ENCODE data around the gene TTN. TPM values are rescaled to one million over a fixed set of nuclear protein-coding genes. Genes with fewer than 3 reads are reported as not detected.
A peak's percentile ranks its signal among the peaks of the same experiment; 100 is the strongest.

TTN gene
- total RNA-seq, 1 donor from 2014 or later = 1.3 TPM

- Histone ChIP-seq H3K9ac (no peak overlapping the region), H3K27me3 (no peaks in the 10 kb centered on the region), H3K4me2 (no peak overlapping the region), H3K27ac (no peak overlapping the region), H3K4me3 (no peak overlapping the region), H2AFZ (replicated peaks) (no peak overlapping the region), H3K4me1 (peaks cover 7% of the 10 kb centered on the region), H3F3A (ENCODE audit: low read depth) (no peaks in the 10 kb centered on the region), H3K9me3 (ENCODE audit: low read depth) (no peaks in the 10 kb centered on the region), H3K79me2 (ENCODE audit: low read depth) (no peaks in the 10 kb centered on the region), H4K20me1 (ENCODE audit: low read depth) (no peaks in the 10 kb centered on the region), H3K36me3 (no peaks in the 10 kb centered on the region)
- H3K4me3 Mint-ChIP-seq = no peak overlapping the region
- peaks cover 3% of the 10 kb centered on the region for H3K27me3 Mint-ChIP-seq (ENCODE audit: insufficient read depth, low read depth)
- H3K27ac Mint-ChIP-seq = no peak overlapping the region
- no peaks in the 10 kb centered on the region for H3K9me3 Mint-ChIP-seq
- TF ChIP-seq, protein P1, sequence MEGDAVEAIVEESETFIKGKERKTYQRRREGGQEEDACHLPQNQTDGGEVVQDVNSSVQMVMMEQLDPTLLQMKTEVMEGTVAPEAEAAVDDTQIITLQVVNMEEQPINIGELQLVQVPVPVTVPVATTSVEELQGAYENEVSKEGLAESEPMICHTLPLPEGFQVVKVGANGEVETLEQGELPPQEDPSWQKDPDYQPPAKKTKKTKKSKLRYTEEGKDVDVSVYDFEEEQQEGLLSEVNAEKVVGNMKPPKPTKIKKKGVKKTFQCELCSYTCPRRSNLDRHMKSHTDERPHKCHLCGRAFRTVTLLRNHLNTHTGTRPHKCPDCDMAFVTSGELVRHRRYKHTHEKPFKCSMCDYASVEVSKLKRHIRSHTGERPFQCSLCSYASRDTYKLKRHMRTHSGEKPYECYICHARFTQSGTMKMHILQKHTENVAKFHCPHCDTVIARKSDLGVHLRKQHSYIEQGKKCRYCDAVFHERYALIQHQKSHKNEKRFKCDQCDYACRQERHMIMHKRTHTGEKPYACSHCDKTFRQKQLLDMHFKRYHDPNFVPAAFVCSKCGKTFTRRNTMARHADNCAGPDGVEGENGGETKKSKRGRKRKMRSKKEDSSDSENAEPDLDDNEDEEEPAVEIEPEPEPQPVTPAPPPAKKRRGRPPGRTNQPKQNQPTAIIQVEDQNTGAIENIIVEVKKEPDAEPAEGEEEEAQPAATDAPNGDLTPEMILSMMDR (IDR thresholded peaks at IDR 0.05) = no peak
- TF ChIP-seq EZH2phosphoT487 (IDR thresholded peaks at IDR 0.05) (no peak), EZH2 (IDR thresholded peaks at IDR 0.05) (no peak)
- peaks cover 25% of the 10 kb centered on the region for H3K4me1 Mint-ChIP-seq
- no peak for DNase-seq (ENCODE audit: low spot score)
- H3K36me3 Mint-ChIP-seq = no peaks in the 10 kb centered on the region
These were observed 39.2 kb upstream of the TTN start for GRCh38 chr2:178846458-178846802.

- H3K4me2 ChIP-seq = no peak overlapping the region
- H3K4me3 ChIP-seq = no peak overlapping the region
- no peak for DNase-seq (ENCODE audit: low spot score)
- Mint-ChIP-seq H3K4me3 (no peak overlapping the region), H3K9me3 (no peaks in the 10 kb centered on the region), H3K4me1 (peaks cover 25% of the 10 kb centered on the region), H3K27ac (peak overlapping the region; percentile 7), H3K36me3 (no peaks in the 10 kb centered on the region), H3K27me3 (ENCODE audit: insufficient read depth, low read depth) (peaks cover 3% of the 10 kb centered on the region)
- no peak overlapping the region for H3K27ac ChIP-seq
- H3K9ac ChIP-seq = no peak overlapping the region
- H3K4me1 ChIP-seq = peaks cover 7% of the 10 kb centered on the region
- no peaks in the 10 kb centered on the region for H3K36me3 ChIP-seq
- TF ChIP-seq, protein P1 (IDR thresholded peaks at IDR 0.05) = no peak
- TF ChIP-seq EZH2phosphoT487 (IDR thresholded peaks at IDR 0.05) (no peak), EZH2 (IDR thresholded peaks at IDR 0.05) (no peak)
- H2AFZ ChIP-seq (replicated peaks) = no peak overlapping the region
- H3K9me3 ChIP-seq (ENCODE audit: low read depth) = no peaks in the 10 kb centered on the region
- no peaks in the 10 kb centered on the region for H3K27me3 ChIP-seq
- H3K79me2 ChIP-seq (ENCODE audit: low read depth) = no peaks in the 10 kb centered on the region
- H3F3A ChIP-seq (ENCODE audit: low read depth) = no peaks in the 10 kb centered on the region
- no peaks in the 10 kb centered on the region for H4K20me1 ChIP-seq (ENCODE audit: low read depth)
These were observed 38.6 kb upstream of the TTN start for GRCh38 chr2:178845566-178846457.

- Histone ChIP-seq H3F3A (ENCODE audit: low read depth) (no peaks in the 10 kb centered on the region), H3K36me3 (no peaks in the 10 kb centered on the region), H3K4me3 (no peak overlapping the region), H3K4me2 (no peak overlapping the region), H4K20me1 (ENCODE audit: low read depth) (no peaks in the 10 kb centered on the region), H3K27me3 (no peaks in the 10 kb centered on the region), H2AFZ (replicated peaks) (no peak overlapping the region), H3K9ac (no peak overlapping the region), H3K79me2 (ENCODE audit: low read depth) (no peaks in the 10 kb centered on the region), H3K9me3 (ENCODE audit: low read depth) (no peaks in the 10 kb centered on the region), H3K27ac (no peak overlapping the region), H3K4me1 (peaks cover 7% of the 10 kb centered on the region)
- Mint-ChIP-seq H3K27ac (no peak overlapping the region), H3K4me3 (no peak overlapping the region), H3K27me3 (ENCODE audit: insufficient read depth, low read depth) (peaks cover 3% of the 10 kb centered on the region), H3K4me1 (peaks cover 25% of the 10 kb centered on the region), H3K9me3 (no peaks in the 10 kb centered on the region), H3K36me3 (no peaks in the 10 kb centered on the region)
- DNase-seq (ENCODE audit: low spot score) = no peak
- TF ChIP-seq, protein P1 (IDR thresholded peaks at IDR 0.05) = no peak
- TF ChIP-seq EZH2 (IDR thresholded peaks at IDR 0.05) = no peak
- no peak for TF ChIP-seq EZH2phosphoT487 (IDR thresholded peaks at IDR 0.05)
These were observed 37.5 kb upstream of the TTN start for GRCh38 chr2:178844701-178845100.
